22Rv1 (cell line): ENCODE data around the gene NEAT1.

Source experiments
- CTCF ChIP-seq: fragments of 450-650 bp; IDR thresholded peaks from 2 replicates; pipeline ENCODE4 v1.5.1; 2017; ENCODE audit warnings: mild to moderate bottlenecking
- ZFX ChIP-seq: fragments of 450-650 bp; IDR thresholded peaks from 2 replicates; pipeline ENCODE4 v1.6.1; 2017; ENCODE audit warnings: antibody characterized with exemption, borderline replicate concordance

- no peak for TF ChIP-seq CTCF
- no peak for TF ChIP-seq ZFX
Measured at GRCh38 chr11:65429724-65430405, 7.3 kb downstream of the NEAT1 start.
